GM12878 (cell line): ENCODE measurements around the gene CKMT2. TPM values are rescaled to one million over a fixed set of nuclear protein-coding genes. Genes with fewer than 3 reads are reported as not detected.

Source experiments
- BHLHE40 ChIP-seq, 2 experiments: fragments of 450-650 bp in 1 of 2; IDR thresholded peaks; 2 replicates each; pipeline ENCODE4 v1.6.1; 2011 to 2017; ENCODE audit warnings: low read depth in 2 of 2, borderline replicate concordance in 1 of 2, improper control_type of control experiment in 1 of 2, low read length in 1 of 2, mild to moderate bottlenecking in 1 of 2
- CBX3 ChIP-seq: fragments of 200-600 bp; sonication (generic); IDR thresholded peaks from 2 replicates; pipeline ENCODE4 v1.6.1; 2016; ENCODE audit warnings: low read depth, borderline replicate concordance
- CHD4 ChIP-seq: fragments of 200-600 bp; sonication (generic); IDR thresholded peaks from 2 replicates; pipeline ENCODE4 v1.6.1; 2016; ENCODE audit warnings: mild to moderate bottlenecking
- IKZF2 ChIP-seq, 2 experiments: fragments of 450-650 bp; IDR thresholded peaks; 2 replicates each; pipeline ENCODE4 v1.6.1; 2017; ENCODE audit warnings: mild to moderate bottlenecking in 2 of 2, moderate library complexity in 2 of 2
- JUNB ChIP-seq: IDR thresholded peaks from 2 replicates; pipeline ENCODE4 v1.6.1; 2016; ENCODE audit warnings: antibody characterized with exemption, mild to moderate bottlenecking
- MTA2 ChIP-seq: fragments of 450-650 bp; IDR thresholded peaks from 2 replicates; pipeline ENCODE4 v1.6.1; 2016; ENCODE audit warnings: low read depth, mild to moderate bottlenecking, moderate library complexity
- NR2C2 ChIP-seq: IDR thresholded peaks from 2 replicates; pipeline ENCODE4 v1.6.1; 2011; ENCODE audit warnings: borderline replicate concordance, low read depth; ENCODE audit not compliant: control insufficient read depth, insufficient read length
- PAX8 ChIP-seq: fragments of 450-650 bp; IDR thresholded peaks from 2 replicates; pipeline ENCODE4 v1.6.1; 2017; ENCODE audit warnings: mild to moderate bottlenecking, moderate library complexity
- RAD21 ChIP-seq: IDR thresholded peaks from 2 replicates; pipeline ENCODE4 v1.6.1; 2011; ENCODE audit warnings: mild to moderate bottlenecking, low read depth, low read length, moderate library complexity; ENCODE audit not compliant: insufficient read depth
- SIN3A ChIP-seq: IDR thresholded peaks from 2 replicates; pipeline ENCODE4 v1.6.1; 2012; ENCODE audit warnings: low read depth, low read length, improper control_type of control experiment
- SREBF1 ChIP-seq: IDR thresholded peaks from 2 replicates; pipeline ENCODE4 v1.6.1; 2012; ENCODE audit warnings: mild to moderate bottlenecking, low read length
- YY1 ChIP-seq: IDR thresholded peaks from 2 replicates; pipeline ENCODE4 v1.6.1; 2011; ENCODE audit warnings: low read depth, mild to moderate bottlenecking, low read length
- ZNF274 ChIP-seq: IDR thresholded peaks from one replicate; pipeline ENCODE4 v1.8.0; 2011; ENCODE audit not compliant: insufficient read length, insufficient read depth
- polyA plus RNA-seq, 11 experiments: library from polyadenylated mRNA; depleted of rRNA in 4 of 11; unstranded in 6 of 11; stranded (reverse) in 5 of 11; fragments of >200 nt; fragmentation: Nextera tagmentation in 4 of 11; fragmentation: Illumina TruSeq in 1 of 11; extraction: Ambion mirVana in 4 of 11; extraction: Trizol in 1 of 11; gene quantifications; 1 replicate in 1 of 11; 2 replicates in 10 of 11; pipeline versions ENCODE4 v1.2.1 to v1.2.3, GENCODE V29; 2011 to 2016; ENCODE audit warnings: inconsistent platforms in 2 of 11, missing spikeins in 2 of 11, low read depth in 1 of 11
- total RNA-seq, 4 experiments: library from RNA; depleted of rRNA in 3 of 4; stranded (reverse); fragments of >200 nt in 3 of 4; fragmentation: Illumina TruSeq in 1 of 4; extraction: Trizol in 1 of 4; gene quantifications; 2 replicates each; pipeline versions ENCODE4 v1.2.1 to v1.2.3, GENCODE V29; 2013 to 2021
- TF ChIP-seq, protein P1 (sequence below): fragments of 450-650 bp; IDR thresholded peaks from 2 replicates; pipeline ENCODE4 v1.6.1; 2018; ENCODE audit warnings: borderline replicate concordance, mild to moderate bottlenecking; ENCODE audit not compliant: partially characterized antibody
- TF ChIP-seq, protein P2 (sequence below): IDR thresholded peaks from 2 replicates; pipeline ENCODE4 v1.6.1; 2011; ENCODE audit warnings: borderline replicate concordance, low read depth, mild to moderate bottlenecking, moderate library complexity, mixed read lengths, low read length; ENCODE audit not compliant: insufficient read depth; ENCODE audit errors: extremely low read length
- TF ChIP-seq, protein P3 (sequence below), 3 experiments: IDR thresholded peaks in 2 of 3; conservative IDR thresholded peaks in 1 of 3; 2 replicates each; pipeline ENCODE4 v1.5.1; 2011; ENCODE audit warnings: low read depth in 3 of 3, low read length in 3 of 3, mild to moderate bottlenecking in 3 of 3, control low read depth in 2 of 3, moderate library complexity in 2 of 3, inconsistent platforms in 1 of 3, mixed read lengths in 1 of 3; ENCODE audit not compliant: control insufficient read depth in 2 of 3, insufficient read depth in 1 of 3; ENCODE audit errors: extremely low read depth in 1 of 3
- TF ChIP-seq, protein P4 (sequence below): IDR thresholded peaks from 2 replicates; pipeline ENCODE4 v1.6.1; 2012; ENCODE audit warnings: improper control_type of control experiment, low read depth, low read length; ENCODE audit not compliant: insufficient replicate concordance
- TF ChIP-seq, protein P5 (sequence below): IDR thresholded peaks from 2 replicates; pipeline ENCODE4 v1.6.1; 2011; ENCODE audit warnings: low read depth, low read length, improper control_type of control experiment, borderline replicate concordance

CKMT2 gene
- total and polyA plus RNA-seq, 10 of the 15 experiments (the other 5 are each of a cell fraction or from before 2014, with no cell fraction given) = 0.70 to 1.2 TPM; not detected in 8

DNA sequence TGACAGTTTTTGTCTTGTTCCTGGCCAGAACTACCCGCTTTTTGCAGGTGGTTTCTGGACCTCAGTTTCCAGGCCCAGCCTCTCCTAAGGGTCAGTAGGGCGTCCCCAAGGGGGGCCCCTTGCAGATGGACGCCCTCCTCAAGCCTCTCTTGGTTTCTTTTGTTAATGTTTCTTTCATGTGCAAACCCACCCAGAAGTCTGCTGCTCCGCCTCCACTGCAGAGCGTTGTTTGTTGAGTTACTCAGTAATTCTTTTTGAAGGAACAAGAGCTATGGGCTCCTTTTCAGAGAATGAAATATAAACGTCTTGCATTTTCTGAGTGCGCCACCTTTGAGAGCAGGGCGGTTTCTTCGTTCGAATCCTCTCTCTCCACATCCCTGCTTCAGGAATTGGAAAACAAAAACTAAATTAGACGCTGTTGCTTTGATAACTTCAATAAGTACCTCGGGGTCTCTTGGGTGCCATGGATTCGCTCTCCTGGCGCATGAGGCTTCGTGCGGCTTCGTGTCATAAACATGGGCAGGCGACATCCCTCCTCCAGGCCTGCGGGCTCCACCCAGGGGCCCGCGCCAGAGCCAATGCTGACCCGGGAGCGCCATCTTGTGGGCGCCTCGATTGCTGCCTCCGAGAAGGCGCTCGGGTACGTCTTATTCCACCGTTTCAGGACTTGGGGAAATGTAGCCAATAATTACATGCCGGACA lies 38.3 kb upstream of the CKMT2 start (continued):
- no peak for TF ChIP-seq ZNF274
- TF ChIP-seq JUNB = no peak
- TF ChIP-seq RAD21 = peak; percentile 96
- no peak for TF ChIP-seq NR2C2
- no peak for TF ChIP-seq CBX3
- no peak for TF ChIP-seq SIN3A
- no peak for TF ChIP-seq MTA2
- TF ChIP-seq YY1 = peak; percentile 71
- no peak for TF ChIP-seq IKZF2 (IDR thresholded peaks at IDR 0.05)
- TF ChIP-seq, protein P1, sequence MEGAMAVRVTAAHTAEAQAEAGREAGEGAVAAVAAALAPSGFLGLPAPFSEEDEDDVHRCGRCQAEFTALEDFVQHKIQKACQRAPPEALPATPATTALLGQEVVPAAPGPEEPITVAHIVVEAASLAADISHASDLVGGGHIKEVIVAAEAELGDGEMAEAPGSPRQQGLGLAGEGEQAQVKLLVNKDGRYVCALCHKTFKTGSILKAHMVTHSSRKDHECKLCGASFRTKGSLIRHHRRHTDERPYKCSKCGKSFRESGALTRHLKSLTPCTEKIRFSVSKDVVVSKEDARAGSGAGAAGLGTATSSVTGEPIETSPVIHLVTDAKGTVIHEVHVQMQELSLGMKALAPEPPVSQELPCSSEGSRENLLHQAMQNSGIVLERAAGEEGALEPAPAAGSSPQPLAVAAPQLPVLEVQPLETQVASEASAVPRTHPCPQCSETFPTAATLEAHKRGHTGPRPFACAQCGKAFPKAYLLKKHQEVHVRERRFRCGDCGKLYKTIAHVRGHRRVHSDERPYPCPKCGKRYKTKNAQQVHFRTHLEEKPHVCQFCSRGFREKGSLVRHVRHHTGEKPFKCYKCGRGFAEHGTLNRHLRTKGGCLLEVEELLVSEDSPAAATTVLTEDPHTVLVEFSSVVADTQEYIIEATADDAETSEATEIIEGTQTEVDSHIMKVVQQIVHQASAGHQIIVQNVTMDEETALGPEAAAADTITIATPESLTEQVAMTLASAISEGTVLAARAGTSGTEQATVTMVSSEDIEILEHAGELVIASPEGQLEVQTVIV = no peak
- TF ChIP-seq, protein P2, sequence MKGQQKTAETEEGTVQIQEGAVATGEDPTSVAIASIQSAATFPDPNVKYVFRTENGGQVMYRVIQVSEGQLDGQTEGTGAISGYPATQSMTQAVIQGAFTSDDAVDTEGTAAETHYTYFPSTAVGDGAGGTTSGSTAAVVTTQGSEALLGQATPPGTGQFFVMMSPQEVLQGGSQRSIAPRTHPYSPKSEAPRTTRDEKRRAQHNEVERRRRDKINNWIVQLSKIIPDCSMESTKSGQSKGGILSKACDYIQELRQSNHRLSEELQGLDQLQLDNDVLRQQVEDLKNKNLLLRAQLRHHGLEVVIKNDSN = no peak
- TF ChIP-seq, protein P3, sequence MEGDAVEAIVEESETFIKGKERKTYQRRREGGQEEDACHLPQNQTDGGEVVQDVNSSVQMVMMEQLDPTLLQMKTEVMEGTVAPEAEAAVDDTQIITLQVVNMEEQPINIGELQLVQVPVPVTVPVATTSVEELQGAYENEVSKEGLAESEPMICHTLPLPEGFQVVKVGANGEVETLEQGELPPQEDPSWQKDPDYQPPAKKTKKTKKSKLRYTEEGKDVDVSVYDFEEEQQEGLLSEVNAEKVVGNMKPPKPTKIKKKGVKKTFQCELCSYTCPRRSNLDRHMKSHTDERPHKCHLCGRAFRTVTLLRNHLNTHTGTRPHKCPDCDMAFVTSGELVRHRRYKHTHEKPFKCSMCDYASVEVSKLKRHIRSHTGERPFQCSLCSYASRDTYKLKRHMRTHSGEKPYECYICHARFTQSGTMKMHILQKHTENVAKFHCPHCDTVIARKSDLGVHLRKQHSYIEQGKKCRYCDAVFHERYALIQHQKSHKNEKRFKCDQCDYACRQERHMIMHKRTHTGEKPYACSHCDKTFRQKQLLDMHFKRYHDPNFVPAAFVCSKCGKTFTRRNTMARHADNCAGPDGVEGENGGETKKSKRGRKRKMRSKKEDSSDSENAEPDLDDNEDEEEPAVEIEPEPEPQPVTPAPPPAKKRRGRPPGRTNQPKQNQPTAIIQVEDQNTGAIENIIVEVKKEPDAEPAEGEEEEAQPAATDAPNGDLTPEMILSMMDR (IDR thresholded peaks at IDR 0.05 in 2 of 3, conservative IDR thresholded peaks at IDR 0.05 in 1 of 3; ENCODE audit: control insufficient read depth in 2 of 3, extremely low read depth in 1 of 3, insufficient read depth in 1 of 3, low read depth in 3 of 3, low read length in 3 of 3) = peak; percentile 94 to 97 (median 95)
- no peak for TF ChIP-seq PAX8
- TF ChIP-seq, protein P4, sequence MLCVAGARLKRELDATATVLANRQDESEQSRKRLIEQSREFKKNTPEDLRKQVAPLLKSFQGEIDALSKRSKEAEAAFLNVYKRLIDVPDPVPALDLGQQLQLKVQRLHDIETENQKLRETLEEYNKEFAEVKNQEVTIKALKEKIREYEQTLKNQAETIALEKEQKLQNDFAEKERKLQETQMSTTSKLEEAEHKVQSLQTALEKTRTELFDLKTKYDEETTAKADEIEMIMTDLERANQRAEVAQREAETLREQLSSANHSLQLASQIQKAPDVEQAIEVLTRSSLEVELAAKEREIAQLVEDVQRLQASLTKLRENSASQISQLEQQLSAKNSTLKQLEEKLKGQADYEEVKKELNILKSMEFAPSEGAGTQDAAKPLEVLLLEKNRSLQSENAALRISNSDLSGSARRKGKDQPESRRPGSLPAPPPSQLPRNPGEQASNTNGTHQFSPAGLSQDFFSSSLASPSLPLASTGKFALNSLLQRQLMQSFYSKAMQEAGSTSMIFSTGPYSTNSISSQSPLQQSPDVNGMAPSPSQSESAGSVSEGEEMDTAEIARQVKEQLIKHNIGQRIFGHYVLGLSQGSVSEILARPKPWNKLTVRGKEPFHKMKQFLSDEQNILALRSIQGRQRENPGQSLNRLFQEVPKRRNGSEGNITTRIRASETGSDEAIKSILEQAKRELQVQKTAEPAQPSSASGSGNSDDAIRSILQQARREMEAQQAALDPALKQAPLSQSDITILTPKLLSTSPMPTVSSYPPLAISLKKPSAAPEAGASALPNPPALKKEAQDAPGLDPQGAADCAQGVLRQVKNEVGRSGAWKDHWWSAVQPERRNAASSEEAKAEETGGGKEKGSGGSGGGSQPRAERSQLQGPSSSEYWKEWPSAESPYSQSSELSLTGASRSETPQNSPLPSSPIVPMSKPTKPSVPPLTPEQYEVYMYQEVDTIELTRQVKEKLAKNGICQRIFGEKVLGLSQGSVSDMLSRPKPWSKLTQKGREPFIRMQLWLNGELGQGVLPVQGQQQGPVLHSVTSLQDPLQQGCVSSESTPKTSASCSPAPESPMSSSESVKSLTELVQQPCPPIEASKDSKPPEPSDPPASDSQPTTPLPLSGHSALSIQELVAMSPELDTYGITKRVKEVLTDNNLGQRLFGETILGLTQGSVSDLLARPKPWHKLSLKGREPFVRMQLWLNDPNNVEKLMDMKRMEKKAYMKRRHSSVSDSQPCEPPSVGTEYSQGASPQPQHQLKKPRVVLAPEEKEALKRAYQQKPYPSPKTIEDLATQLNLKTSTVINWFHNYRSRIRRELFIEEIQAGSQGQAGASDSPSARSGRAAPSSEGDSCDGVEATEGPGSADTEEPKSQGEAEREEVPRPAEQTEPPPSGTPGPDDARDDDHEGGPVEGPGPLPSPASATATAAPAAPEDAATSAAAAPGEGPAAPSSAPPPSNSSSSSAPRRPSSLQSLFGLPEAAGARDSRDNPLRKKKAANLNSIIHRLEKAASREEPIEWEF = no peak
- TF ChIP-seq BHLHE40 (IDR thresholded peaks at IDR 0.05; ENCODE audit: borderline replicate concordance in 1 of 2, low read depth in 2 of 2, low read length in 1 of 2) = peak in 1 of 2 experiments; percentile 37; a peak in 1 of 4 replicates
- TF ChIP-seq SREBF1 = no peak
- TF ChIP-seq, protein P5, sequence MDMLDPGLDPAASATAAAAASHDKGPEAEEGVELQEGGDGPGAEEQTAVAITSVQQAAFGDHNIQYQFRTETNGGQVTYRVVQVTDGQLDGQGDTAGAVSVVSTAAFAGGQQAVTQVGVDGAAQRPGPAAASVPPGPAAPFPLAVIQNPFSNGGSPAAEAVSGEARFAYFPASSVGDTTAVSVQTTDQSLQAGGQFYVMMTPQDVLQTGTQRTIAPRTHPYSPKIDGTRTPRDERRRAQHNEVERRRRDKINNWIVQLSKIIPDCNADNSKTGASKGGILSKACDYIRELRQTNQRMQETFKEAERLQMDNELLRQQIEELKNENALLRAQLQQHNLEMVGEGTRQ = no peak
- TF ChIP-seq CHD4 = no peak
